DOHH2 (cell line): ENCODE results near the gene KCNH5.

Experiments used
- CTCF ChIP-seq: fragments of 200-600 bp; sonication (generic); IDR thresholded peaks from one replicate; pipeline ENCODE4 v1.5.1; 2014; ENCODE audit warnings: antibody characterized with exemption, mild to moderate bottlenecking, low read depth, low read length; ENCODE audit not compliant: poor library complexity, severe bottlenecking
- EZH2phosphoT487 ChIP-seq: fragments of 200-600 bp; sonication (generic); IDR thresholded peaks from 2 replicates; pipeline ENCODE4 v1.6.1; 2017; ENCODE audit warnings: borderline replicate concordance, mild to moderate bottlenecking, antibody characterized with exemption, low read length, moderate library complexity, mixed read lengths

GRCh38 chr14:62718629-62719028 is 326.6 kb downstream of the KCNH5 start:
- TF ChIP-seq CTCF (no peak), EZH2phosphoT487 (no peak)
